Activated CD4-positive, alpha-beta T cell treated with anti-CD3 and anti-CD28 coated beads, Interleukin-2, Interleukin-6, amounts not matched to agents 100 ng/mL and 50 ng/mL, durations not matched to agents 16 hours and 8 hours (primary cell): ENCODE data around the gene BEST1.
"Not testable (repeated sequence)": the region's sequence is repeated elsewhere in the genome, so short reads cannot be mapped to it uniquely, and the experiment has no call there.

ENCODE experiments used
- DNase-seq: peaks from one replicate; pipeline ENCODE4 v3.0.0-alpha.2; 2020

The BEST1 gene

GRCh38 chr11:61964666-61965271, 14.6 kb downstream of the BEST1 start:
- not testable (repeated sequence) for DNase-seq

DNA sequence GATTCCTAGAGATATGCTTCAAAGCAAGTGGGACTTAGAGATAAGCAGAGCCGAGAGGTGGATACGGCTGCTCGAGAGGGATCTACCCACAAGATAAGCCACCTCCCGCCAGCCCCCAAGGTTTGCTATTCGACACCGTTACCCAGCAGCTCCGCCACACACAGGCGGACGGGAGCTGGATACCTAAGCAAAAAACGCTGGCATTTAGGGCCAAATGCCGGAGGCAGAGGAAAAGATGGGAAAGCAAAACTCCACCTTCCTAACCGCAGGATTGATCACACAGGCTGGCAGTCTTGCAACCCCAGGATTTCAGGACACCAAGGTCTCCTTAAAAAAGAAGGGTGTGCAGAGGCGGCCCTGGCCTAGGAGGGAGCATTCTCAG, 16.6 kb downstream of the BEST1 start:
- peak; percentile 42 for DNase-seq

GRCh38 chr11:61967116-61967923, 17.2 kb downstream of the BEST1 start, which contains the start of gene FTH1:
FTH1 (minus strand) TSS chr11:61967634; CDS start chr11:61967425, 209 bp downstream.
- peak; percentile 96 for DNase-seq

DNA sequence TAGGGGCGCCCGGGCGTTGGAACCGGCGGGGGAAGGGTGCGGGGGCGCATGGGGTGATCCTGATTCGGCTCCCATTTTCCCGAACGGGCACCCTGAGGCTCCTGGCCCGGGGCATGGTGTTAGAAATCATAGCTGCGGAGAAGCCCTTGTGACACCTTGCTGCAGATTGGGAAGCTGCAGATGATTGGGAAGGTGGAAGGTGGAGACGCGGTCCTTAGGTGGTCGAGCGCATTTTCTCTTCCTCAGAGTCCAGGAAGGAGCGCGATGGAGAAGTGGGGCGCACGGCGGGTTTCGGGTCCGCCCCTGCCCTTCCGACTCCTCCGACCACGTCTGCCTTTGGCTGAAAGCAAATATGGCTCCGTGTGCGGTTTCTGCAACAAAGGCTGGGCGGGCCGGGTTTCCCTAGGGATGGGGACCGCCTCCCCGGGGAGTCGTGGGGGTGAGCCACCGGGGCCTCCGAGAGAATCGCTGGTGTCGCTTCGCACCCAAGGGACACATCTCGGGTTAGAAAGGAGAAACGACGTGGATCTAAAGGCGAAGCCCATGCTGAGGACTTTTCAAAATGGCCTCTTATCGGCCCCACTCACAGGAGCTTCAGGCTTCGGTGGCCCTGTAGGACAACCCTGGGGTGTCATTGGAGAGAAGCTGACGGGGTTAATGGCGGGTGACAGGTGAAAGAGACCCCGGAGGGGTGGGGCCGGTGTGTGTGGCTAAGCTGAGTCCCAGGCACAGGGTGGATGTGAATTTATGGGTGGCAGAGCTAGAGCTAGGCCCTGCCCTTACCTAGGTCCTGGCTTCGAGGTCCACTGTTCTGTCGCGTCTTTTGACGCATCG, 18.0 kb downstream of the BEST1 start:
- DNase-seq, result peak; percentile 65

DNA sequence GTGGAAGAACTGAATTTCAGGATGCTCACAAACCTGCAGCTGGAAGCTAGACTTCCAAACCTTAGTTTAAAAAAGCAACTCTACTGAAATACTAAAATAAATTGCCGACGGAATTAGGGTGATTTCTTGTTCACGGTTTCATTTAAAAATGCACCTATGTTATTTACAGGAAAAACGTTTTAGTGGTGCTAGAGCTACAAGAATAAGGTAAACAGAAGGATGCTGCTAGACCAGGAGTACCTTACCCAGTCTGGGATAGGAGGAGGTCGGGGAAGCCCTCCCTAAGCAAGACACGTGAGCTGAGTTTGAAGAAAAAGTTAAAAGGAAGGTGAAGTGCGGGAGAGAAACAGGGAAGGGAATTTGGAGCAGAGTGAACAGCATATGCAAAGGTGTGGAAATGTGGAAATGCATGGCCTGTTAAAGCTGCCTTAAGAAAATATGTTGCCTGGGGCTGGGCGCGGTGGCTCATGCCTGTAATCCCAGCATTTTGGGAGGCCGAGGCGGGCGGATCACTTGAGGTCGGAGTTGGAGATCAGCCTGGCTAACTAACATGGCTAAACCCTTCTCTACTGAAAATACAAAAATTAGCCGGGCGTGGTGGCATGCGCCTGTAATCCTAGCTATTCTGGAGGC, 18.7 kb downstream of the BEST1 start:
- DNase-seq, result no peak

DNA sequence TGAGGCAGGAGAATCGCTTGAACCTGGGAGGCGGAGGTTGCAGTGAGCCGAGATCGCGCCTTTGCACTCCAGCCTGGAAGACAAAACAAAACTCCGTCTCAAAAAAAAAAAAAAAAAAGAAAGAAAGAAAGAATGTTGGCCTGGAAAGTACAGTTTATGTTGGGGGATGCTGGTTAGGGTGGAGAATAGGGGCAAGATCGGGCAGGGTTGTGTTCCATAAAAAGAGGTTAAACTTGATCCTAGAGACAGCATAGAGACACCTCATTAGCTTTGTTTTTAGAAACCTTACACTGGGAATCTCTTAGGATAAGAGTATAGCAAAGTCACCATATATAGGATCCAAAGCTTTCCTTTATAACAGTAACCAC, 19.2 kb downstream of the BEST1 start:
- no peak for DNase-seq

DNA sequence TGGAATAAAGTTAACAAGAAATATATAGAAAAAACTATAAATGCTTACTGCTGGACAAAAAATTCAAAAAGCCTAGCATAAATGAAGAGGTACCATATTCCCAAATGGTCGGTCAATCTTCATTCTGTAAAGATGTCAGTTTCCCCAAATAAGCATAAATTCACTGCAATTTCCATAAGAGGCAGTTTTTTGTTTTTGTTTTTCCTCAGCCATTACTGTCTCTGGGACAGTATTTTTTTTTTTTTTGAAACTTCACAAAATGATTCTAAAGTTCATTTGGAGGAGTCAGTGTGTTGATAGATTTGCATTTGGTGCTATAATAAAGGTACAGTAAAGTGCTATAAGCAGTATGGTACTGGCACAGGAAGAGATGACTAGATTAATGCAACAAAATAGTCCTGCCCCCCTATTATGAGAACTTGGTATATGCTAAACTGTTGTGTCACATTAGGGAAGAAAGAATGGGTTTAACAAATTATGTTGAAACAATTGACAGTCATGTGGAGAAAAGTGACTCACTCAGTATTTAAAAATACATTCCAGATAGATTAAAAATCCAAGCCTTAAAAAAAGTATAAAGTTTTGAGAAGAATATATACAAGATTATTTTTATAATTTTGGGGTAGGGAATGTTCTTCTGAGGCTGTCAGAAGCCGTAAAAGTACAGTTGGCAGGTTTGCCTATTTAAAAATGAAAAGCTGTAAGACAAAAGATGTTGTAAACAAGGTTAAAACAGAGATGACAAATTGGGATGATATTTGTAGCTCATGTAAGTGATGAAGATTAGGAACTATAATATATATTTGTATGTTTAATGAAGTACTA, 19.9 kb downstream of the BEST1 start:
- peak; percentile 55 for DNase-seq

GRCh38 chr11:61971248-61972111, 21.3 kb downstream of the BEST1 start:
- peak; percentile 89 for DNase-seq

DNA sequence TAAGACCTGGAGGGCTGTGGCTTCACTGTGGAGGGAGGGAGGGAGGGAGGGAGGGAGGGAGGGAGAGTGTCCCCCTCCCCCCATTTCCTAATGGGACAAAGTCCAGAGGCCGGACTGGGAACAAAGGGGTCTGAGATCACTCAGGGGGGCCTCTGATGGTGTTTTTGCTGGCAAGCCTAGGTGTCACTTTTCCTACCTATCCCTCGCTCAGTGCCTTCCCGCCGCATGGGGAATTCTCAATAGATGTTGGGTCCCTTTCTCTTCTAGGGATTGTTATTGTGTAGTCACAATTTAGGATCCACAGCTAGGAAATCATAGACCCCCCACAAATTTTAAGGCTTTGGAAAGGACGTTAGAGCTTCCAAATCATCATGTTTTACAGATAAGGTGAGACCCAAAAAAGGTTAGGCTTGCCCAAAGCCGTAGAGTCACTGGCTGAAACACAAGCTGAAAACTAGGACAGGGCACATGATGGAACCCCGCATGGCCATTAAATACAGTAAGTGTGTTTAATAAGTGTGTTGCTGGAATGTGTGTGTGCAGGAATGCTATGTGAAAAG, 22.0 kb downstream of the BEST1 start:
- no peak for DNase-seq

DNA sequence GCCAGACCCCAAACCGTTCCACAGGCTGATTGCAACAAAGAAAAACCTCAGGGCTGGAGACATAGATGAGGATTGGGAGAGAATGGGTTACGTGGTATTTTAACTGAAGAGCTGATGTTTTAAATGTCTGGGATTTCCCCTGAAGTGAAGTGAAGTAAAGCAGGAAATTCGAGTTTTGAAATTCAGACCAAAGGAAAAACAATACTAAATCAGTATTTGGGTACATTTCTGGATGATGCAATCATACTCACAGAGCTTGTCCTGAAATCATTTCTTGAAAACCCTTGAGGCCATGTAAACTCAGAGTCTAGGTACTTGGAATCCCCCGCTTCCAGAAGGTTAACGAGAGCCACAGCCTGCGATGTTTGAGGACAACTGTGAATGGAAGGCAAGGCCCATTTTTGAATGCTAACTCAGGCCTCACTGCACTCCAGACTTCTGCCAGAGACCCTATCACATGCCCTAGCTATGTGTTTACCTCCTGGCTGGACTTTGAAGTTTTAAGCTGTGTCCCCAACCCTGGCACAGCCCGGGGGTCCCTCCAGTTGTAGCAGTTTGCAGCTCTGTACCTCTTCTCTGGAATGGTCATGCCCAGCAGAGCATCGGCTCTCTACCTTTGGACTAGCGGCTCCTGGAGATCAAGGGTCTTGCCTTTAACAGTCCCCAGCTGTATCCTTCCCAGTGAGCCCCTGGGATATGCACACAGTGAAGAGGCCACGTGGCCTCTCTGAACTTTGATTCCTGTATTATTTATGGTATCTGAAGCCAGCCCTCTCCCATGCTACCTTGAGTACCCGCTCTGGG, 22.7 kb downstream of the BEST1 start:
- DNase-seq, result peak; percentile 64

- no peak for DNase-seq
Observed at GRCh38 chr11:61973476-61974162, 23.5 kb downstream of the BEST1 start.

DNA sequence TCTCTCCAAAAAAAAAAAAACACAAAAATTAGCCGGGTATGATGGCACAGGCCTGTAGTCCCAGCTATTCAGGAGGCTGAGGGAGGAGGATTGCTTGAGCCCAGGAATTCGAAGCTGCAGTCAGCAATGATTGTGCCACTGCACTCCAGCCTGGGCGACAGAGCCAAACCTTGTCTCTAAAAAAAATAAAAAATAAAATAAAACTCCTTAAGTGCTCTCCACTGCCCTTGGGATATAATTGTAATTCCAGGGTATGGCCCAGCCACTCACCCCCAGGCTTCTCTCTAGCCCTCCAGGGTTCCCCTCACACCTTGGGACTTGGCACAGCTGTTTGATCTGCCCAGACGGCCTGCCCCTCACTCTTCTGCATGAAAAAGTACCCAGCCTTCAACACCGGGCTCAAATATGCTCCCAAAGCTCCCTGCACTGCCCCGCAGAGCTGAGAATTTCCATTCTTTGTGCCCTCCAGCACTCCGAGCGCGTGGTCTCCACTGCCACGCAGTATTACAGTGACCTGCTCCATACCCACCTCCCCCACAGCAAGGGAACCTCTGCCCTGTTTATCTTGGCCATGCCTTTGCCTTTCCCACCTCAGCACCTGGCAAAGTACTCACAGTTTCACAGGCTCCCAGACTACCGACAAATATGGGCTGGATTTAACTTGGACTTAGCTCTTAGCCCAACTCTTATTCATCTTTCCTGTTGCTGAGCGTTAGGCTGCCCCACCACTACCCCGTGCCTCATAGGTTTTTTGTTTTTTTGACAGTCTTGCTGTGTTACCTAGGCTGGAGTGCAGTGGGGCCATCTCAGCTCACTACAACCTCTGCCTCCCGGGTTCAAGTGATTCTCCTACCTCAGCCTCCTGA, 24.8 kb downstream of the BEST1 start:
- DNase-seq, result no peak

DNA sequence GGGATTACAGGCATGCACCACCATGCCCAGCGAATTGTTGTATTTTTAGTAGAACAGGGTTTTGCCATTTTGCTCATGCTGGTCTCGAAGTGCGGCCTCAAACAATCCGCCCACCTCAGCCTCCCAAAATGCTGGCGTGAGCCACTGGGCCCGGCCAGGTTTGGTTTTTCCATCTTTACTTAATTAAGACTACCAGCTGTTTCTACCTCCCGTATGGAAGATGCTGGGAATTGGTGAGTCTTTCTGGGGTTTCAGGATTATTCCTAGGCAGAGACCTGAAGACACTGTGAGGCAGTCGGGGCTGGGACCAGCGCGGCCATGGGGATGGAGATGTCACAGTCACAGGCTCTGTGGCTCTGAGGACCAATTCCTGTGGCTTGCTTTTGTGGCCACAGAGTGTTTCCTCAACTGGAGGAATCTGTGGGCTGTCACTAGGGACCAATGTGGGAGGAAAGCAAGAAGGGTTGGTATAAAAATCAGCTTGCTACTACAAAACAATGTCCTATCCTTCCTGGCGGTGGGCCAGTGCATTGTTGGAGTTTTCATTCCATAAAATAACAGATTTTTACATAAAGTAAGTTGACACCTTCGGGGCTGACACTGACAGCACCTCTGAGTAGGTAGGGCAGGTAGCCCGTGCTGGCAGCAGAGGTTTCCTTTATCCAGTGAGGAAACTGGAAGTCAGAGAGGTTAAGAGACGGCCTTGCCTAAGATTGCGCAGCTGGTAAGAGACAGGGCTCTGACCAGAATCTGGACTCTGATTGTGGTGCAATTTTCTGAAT, 25.7 kb downstream of the BEST1 start:
- DNase-seq, result no peak

DNA sequence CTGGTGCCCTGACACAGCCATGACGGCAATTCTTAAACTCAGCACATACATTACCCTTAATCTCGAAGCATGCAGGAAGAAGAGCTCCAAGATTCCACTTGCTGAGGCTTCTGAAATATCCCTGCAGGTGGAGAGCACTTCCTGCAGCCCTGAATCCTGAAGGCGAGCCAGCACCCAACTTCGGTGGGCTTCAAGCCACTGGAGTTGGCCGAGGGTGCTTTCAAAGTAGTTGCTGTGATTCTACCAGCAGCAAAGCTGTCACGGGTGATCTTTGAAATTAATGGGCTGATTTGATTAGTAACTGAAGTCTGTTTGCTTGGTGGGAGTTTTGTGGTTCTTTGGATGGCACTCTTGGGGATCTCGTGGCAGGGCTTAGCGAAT, 26.3 kb downstream of the BEST1 start:
- no peak for DNase-seq

DNA sequence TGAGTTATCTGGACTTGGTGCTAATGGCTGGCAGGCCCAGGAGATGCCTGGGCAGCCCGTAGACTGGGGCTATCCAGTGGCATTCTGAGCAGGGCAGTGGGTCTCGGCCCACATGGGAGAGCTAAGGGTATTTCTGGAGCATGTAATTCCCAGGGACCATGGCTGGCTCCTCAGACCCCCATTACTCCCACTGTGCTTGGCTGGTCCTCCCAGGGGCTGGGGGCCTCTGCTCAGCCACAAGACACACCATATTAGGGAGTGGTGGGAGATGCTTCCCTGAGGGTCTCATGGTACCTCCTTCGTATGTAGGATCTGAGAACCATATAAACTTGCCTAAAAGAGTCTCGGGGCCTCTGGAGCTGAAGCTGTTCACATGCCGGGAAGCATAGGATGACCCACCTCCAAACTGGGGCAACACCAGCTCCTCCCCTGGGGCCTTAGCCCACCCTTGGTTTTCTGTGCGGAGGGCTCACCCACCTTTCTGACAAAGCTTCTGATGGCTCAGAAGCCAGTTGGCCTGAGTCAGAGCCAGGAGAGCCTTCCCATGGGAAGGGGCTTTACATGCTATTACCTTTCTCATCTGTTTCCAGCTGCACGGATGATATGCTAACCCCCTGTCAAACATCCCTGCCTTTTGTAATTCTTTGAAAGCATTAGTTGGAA, 26.8 kb downstream of the BEST1 start:
- no peak for DNase-seq

GRCh38 chr11:61978703-61979661, 28.8 kb downstream of the BEST1 start:
- DNase-seq, result no peak
